Measurements from ENCODE around the gene ANXA2. TPM values are rescaled to one million over a fixed set of nuclear protein-coding genes. Genes with fewer than 3 reads are reported as not detected.

The ANXA2 gene
- total RNA-seq, 1 experiment from 2014 or later: 2,114 TPM

DNA sequence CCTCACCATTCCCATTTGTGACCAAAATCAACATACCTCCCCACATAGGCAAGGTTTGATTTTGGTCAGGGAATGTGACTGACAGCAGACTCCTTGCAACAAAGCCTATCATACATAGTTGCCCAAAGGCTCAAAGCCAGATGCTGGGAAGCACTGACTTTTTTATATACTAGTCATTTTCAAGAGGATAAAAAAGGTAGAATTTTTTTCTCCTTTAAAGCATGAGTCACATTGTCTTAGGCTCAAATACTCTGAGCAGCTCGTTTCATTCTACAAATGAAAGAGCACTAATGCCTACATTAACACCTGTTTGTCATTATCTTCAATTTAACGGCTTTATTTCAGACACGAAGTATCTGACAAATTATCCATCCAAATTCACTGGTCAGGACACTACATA is 45.0 kb upstream of the ANXA2 start:
- ATAC-seq: peak; percentile 67
- BruUV-seq (replicated peaks): no TSS peak
- Histone ChIP-seq H3F3A (ENCODE audit: low read length, unreplicated experiment) (no peaks in the 10 kb centered on the region), H4K20me1 (ENCODE audit: low read length) (no peaks in the 10 kb centered on the region), H3K27me3 (ENCODE audit: low read length) (no peaks in the 10 kb centered on the region), H3K9me3 (ENCODE audit: low read length) (no peaks in the 10 kb centered on the region), H3K36me3 (ENCODE audit: low read depth, low read length) (peaks cover 3% of the 10 kb centered on the region; the same call in 1 of the 2 replicates), H3K9me2 (replicated peaks; ENCODE audit: low read length) (no peaks in the 10 kb centered on the region), H3K4me1 (ENCODE audit: insufficient read depth, low read length) (peaks cover 15% of the 10 kb centered on the region), H3K9ac (ENCODE audit: low read length) (no peak overlapping the region), H2AFZ (ENCODE audit: low read length) (no peak overlapping the region), H3K79me2 (ENCODE audit: low read length) (peaks cover 12% of the 10 kb centered on the region; the same call in 1 of the 2 replicates), H3K27ac (ENCODE audit: low read length) (no peak overlapping the region), H3K4me3 (ENCODE audit: low read length) (no peak overlapping the region), H3K4me2 (ENCODE audit: low read length) (no peak overlapping the region)
- POLR2A ChIA-PET (ENCODE audit: unreplicated experiment): interaction anchor here (0.8 kb wide), 1 partner anchor 50 kb away, joined by 6 read pairs; no protein-coding TSS in a partner anchor
- CTCF ChIA-PET: interaction anchor here (1.0 kb wide), 1 partner anchor 60 kb away, joined by 3 read pairs; no protein-coding TSS in a partner anchor
- TF ChIP-seq EZH2 (IDR thresholded peaks at IDR 0.05; ENCODE audit: low read length, unreplicated experiment) (no peak), EZH2phosphoT487 (IDR thresholded peaks at IDR 0.05; ENCODE audit: borderline replicate concordance, low read length) (no peak), CTCF (conservative IDR thresholded peaks at IDR 0.05; ENCODE audit: low read depth, low read length) (no peak)
- peak; percentile 20 for DNase-seq
- intact Hi-C loops (cut with micrococcal nuclease): loop anchor here (5.0 kb wide), 1 partner anchor 100 kb away; no protein-coding TSS in a partner anchor

DNA sequence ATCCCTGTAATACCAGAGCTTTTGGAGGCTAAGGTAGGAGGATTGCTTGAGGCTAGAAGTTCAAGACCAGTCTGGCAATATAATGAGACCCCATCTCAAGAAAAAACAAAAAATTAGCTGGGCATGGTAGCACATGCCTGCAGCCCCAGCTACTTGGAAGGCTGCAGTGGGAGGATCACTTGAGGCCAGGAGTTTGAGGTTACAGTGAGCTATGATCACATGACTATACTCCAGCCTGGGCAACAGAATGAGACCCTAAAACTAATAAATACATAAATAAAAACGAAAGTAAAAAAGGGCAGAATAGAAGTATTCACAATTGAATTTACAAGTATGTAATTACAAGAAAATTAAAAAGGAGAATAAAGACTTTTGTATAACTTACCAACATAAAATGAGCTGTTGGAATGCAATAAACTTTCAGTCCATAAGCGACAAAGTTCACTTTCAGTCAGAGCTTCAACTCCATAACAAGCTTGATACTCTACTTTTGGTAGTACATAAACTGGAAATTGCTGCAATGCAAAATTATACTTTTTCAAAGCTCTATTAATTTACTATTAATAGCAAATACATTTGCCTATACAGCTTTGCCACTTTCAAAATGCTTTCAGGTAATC is 44.4 kb upstream of the ANXA2 start:
- TF ChIP-seq EZH2 (IDR thresholded peaks at IDR 0.05; ENCODE audit: low read length, unreplicated experiment) (no peak), EZH2phosphoT487 (IDR thresholded peaks at IDR 0.05; ENCODE audit: borderline replicate concordance, low read length) (no peak), CTCF (conservative IDR thresholded peaks at IDR 0.05; ENCODE audit: low read depth, low read length) (no peak)
- H3K27me3 ChIP-seq (ENCODE audit: low read length): no peaks in the 10 kb centered on the region
- no peak overlapping the region for H2AFZ ChIP-seq (ENCODE audit: low read length)
- H3K9ac ChIP-seq (ENCODE audit: low read length): no peak overlapping the region
- ChIA-PET CTCF (interaction anchor here (1.0 kb wide), 1 partner anchor 60 kb away, joined by 3 read pairs; no protein-coding TSS in a partner anchor), POLR2A (ENCODE audit: unreplicated experiment) (no interaction called here)
- BruUV-seq (replicated peaks): no TSS peak
- DNase-seq (no peak), ATAC-seq (no peak)
- intact Hi-C loops (cut with micrococcal nuclease): loop anchor here (5.0 kb wide), 1 partner anchor 100 kb away; no protein-coding TSS in a partner anchor
- H3K4me3 ChIP-seq (ENCODE audit: low read length): no peak overlapping the region
- H3K9me3 ChIP-seq (ENCODE audit: low read length): no peaks in the 10 kb centered on the region
- no peaks in the 10 kb centered on the region; the same call in 1 of the 2 replicates for H3K36me3 ChIP-seq (ENCODE audit: low read depth, low read length)
- H3K27ac ChIP-seq (ENCODE audit: low read length): no peak overlapping the region
- peaks cover 12% of the 10 kb centered on the region; the same call in 1 of the 2 replicates for H3K79me2 ChIP-seq (ENCODE audit: low read length)
- no peaks in the 10 kb centered on the region for H4K20me1 ChIP-seq (ENCODE audit: low read length)
- no peaks in the 10 kb centered on the region for H3K9me2 ChIP-seq (replicated peaks; ENCODE audit: low read length)
- no peaks in the 10 kb centered on the region for H3F3A ChIP-seq (ENCODE audit: low read length, unreplicated experiment)
- peaks cover 15% of the 10 kb centered on the region for H3K4me1 ChIP-seq (ENCODE audit: insufficient read depth, low read length)
- H3K4me2 ChIP-seq (ENCODE audit: low read length): no peak overlapping the region

- H3K4me2 ChIP-seq (ENCODE audit: low read length): no peak overlapping the region
- CTCF ChIA-PET: no interaction called here
- no peak overlapping the region for H3K27ac ChIP-seq (ENCODE audit: low read length)
- no peaks in the 10 kb centered on the region for H3K36me3 ChIP-seq (ENCODE audit: low read depth, low read length)
- no peaks in the 10 kb centered on the region for H3F3A ChIP-seq (ENCODE audit: low read length, unreplicated experiment)
- peaks cover 15% of the 10 kb centered on the region for H3K4me1 ChIP-seq (ENCODE audit: insufficient read depth, low read length)
- DNase-seq (no peak), ATAC-seq (no peak)
- TF ChIP-seq EZH2 (IDR thresholded peaks at IDR 0.05; ENCODE audit: low read length, unreplicated experiment) (no peak), CTCF (conservative IDR thresholded peaks at IDR 0.05; ENCODE audit: low read depth, low read length) (no peak), EZH2phosphoT487 (IDR thresholded peaks at IDR 0.05; ENCODE audit: borderline replicate concordance, low read length) (no peak)
- H3K9me3 ChIP-seq (ENCODE audit: low read length): no peaks in the 10 kb centered on the region
- BruUV-seq (replicated peaks): no TSS peak
- H3K27me3 ChIP-seq (ENCODE audit: low read length): no peaks in the 10 kb centered on the region
- H2AFZ ChIP-seq (ENCODE audit: low read length): no peak overlapping the region
- peaks cover 12% of the 10 kb centered on the region; the same call in 1 of the 2 replicates for H3K79me2 ChIP-seq (ENCODE audit: low read length)
- no peaks in the 10 kb centered on the region for H3K9me2 ChIP-seq (replicated peaks; ENCODE audit: low read length)
- H4K20me1 ChIP-seq (ENCODE audit: low read length): no peaks in the 10 kb centered on the region
- H3K9ac ChIP-seq (ENCODE audit: low read length): no peak overlapping the region
- H3K4me3 ChIP-seq (ENCODE audit: low read length): no peak overlapping the region
- intact Hi-C loops (cut with micrococcal nuclease): loop anchor here (5.0 kb wide), 1 partner anchor 99 kb away; no protein-coding TSS in a partner anchor
- POLR2A ChIA-PET (ENCODE audit: unreplicated experiment): interaction anchor here (0.7 kb wide), 1 partner anchor 1064 kb away, joined by 5 read pairs; no protein-coding TSS in a partner anchor
These were observed 43.5 kb upstream of the ANXA2 start for GRCh38 chr15:60441331-60441730.
